HTR-8/SVneo (cell line): ENCODE measurements around the gene TENM3.
A peak's percentile ranks its signal among the peaks of the same experiment; 100 is the strongest.
"Not testable (repeated sequence)": the region's sequence is repeated elsewhere in the genome, so short reads cannot be mapped to it uniquely, and the experiment has no call there.

Experiments used
- DNase-seq: peaks from one replicate; pipeline ENCODE4 v3.0.0; 2011; ENCODE audit warnings: low spot score, mixed read lengths; ENCODE audit not compliant: insufficient read length
- FAIRE-seq: peaks from 2 replicates; lab custom pipeline; 2011; peaks lifted over from hg19 to GRCh38; lab: Jason Lieb, UNC

TENM3 gene

GRCh38 chr4:182810103-182810615, 567.0 kb downstream of the TENM3 start:
- no peak for DNase-seq
- FAIRE-seq = peak; percentile 100

GRCh38 chr4:182812916-182813315, 569.7 kb downstream of the TENM3 start:
- no peak for FAIRE-seq
- DNase-seq = no peak

GRCh38 chr4:182814065-182814464, 570.9 kb downstream of the TENM3 start:
- not testable (repeated sequence) for DNase-seq, FAIRE-seq

GRCh38 chr4:182818926-182819730, 575.9 kb downstream of the TENM3 start:
- DNase-seq (no peak), FAIRE-seq (no peak)

GRCh38 chr4:182819751-182820150, 576.5 kb downstream of the TENM3 start:
- FAIRE-seq = no peak
- DNase-seq = no peak

GRCh38 chr4:182822554-182822953, 579.4 kb downstream of the TENM3 start:
- FAIRE-seq = no peak
- DNase-seq = no peak

- DNase-seq = no peak
- FAIRE-seq = no peak
Observed at GRCh38 chr4:182823576-182823975, 580.4 kb downstream of the TENM3 start.

GRCh38 chr4:182825003-182825402, 581.8 kb downstream of the TENM3 start:
- DNase-seq (no peak), FAIRE-seq (no peak)

GRCh38 chr4:182825786-182826185, 582.6 kb downstream of the TENM3 start:
- FAIRE-seq (no peak), DNase-seq (no peak)

GRCh38 chr4:182826391-182826790, 583.2 kb downstream of the TENM3 start:
- no peak for DNase-seq
- no peak for FAIRE-seq

GRCh38 chr4:182827166-182827565, 584.0 kb downstream of the TENM3 start:
- DNase-seq (no peak), FAIRE-seq (no peak)

GRCh38 chr4:182827954-182828353, 584.8 kb downstream of the TENM3 start:
- FAIRE-seq (no peak), DNase-seq (no peak)

- DNase-seq (no peak), FAIRE-seq (no peak)
Observed at GRCh38 chr4:182828360-182829025, 585.3 kb downstream of the TENM3 start.

- DNase-seq = no peak
- no peak for FAIRE-seq
Observed at GRCh38 chr4:182829196-182829595, 586.0 kb downstream of the TENM3 start.

- FAIRE-seq = no peak
Observed at GRCh38 chr4:182831376-182831775, 588.2 kb downstream of the TENM3 start.

GRCh38 chr4:182832352-182833120, 589.3 kb downstream of the TENM3 start:
- DNase-seq = no peak

More at GRCh38 chr4:182831376-182831775, 588.2 kb downstream of the TENM3 start:
- no peak for DNase-seq

GRCh38 chr4:182835006-182835740, 592.0 kb downstream of the TENM3 start:
- no peak for FAIRE-seq
- no peak for DNase-seq

More at GRCh38 chr4:182832352-182833120, 589.3 kb downstream of the TENM3 start:
- peak; percentile 74 for FAIRE-seq

- DNase-seq (no peak), FAIRE-seq (no peak)
Observed at GRCh38 chr4:182837831-182838230, 594.6 kb downstream of the TENM3 start.

GRCh38 chr4:182838535-182838934, 595.3 kb downstream of the TENM3 start:
- FAIRE-seq (no peak), DNase-seq (no peak)

- DNase-seq (no peak), FAIRE-seq (no peak)
Observed at GRCh38 chr4:182839256-182839655, 596.1 kb downstream of the TENM3 start.
